Progenitor cell of endocrine pancreas (in vitro differentiated cells): ENCODE measurements around the gene RPLP2. TPM values are rescaled to one million over a fixed set of nuclear protein-coding genes. Genes with fewer than 3 reads are reported as not detected.

ENCODE experiments used
- DNase-seq: peaks from one replicate; pipeline ENCODE4 v3.0.0; 2021; ENCODE audit warnings: low spot score; ENCODE audit not compliant: unreplicated experiment
- H3K27ac Mint-ChIP-seq: 2 replicates; pipeline ENCODE4 v1.8.0; 2021; ENCODE audit warnings: mild to moderate bottlenecking, moderate library complexity, mixed read lengths
- H3K27me3 Mint-ChIP-seq: 2 replicates; pipeline ENCODE4 v1.8.0; 2021; ENCODE audit warnings: mixed read lengths
- H3K36me3 Mint-ChIP-seq: 2 replicates; pipeline ENCODE4 v1.8.0; 2022; ENCODE audit warnings: mixed read lengths; ENCODE audit not compliant: insufficient read depth
- H3K4me1 Mint-ChIP-seq: 2 replicates; pipeline ENCODE4 v1.8.0; 2021; ENCODE audit warnings: low read depth, mixed read lengths
- H3K4me3 Mint-ChIP-seq: 2 replicates; pipeline ENCODE4 v1.8.0; 2021; ENCODE audit warnings: low read depth, mild to moderate bottlenecking, moderate library complexity, mixed read lengths
- H3K9me3 Mint-ChIP-seq: 2 replicates; pipeline ENCODE4 v1.8.0; 2021; ENCODE audit warnings: low read depth, mixed read lengths
- total RNA-seq: library from RNA; stranded (reverse); gene quantifications from 2 replicates; pipeline ENCODE4 v1.2.1, GENCODE V29; 2021
- TF ChIP-seq, protein P1 (sequence below): fragments of 200-600 bp; sonication (generic); IDR thresholded peaks from one replicate; pipeline ENCODE4 v1.5.0; 2021; ENCODE audit warnings: antibody characterized with exemption, mild to moderate bottlenecking; ENCODE audit not compliant: unreplicated experiment

Gene RPLP2
- total RNA-seq, 1 donor from 2014 or later = 1,463 TPM

DNA sequence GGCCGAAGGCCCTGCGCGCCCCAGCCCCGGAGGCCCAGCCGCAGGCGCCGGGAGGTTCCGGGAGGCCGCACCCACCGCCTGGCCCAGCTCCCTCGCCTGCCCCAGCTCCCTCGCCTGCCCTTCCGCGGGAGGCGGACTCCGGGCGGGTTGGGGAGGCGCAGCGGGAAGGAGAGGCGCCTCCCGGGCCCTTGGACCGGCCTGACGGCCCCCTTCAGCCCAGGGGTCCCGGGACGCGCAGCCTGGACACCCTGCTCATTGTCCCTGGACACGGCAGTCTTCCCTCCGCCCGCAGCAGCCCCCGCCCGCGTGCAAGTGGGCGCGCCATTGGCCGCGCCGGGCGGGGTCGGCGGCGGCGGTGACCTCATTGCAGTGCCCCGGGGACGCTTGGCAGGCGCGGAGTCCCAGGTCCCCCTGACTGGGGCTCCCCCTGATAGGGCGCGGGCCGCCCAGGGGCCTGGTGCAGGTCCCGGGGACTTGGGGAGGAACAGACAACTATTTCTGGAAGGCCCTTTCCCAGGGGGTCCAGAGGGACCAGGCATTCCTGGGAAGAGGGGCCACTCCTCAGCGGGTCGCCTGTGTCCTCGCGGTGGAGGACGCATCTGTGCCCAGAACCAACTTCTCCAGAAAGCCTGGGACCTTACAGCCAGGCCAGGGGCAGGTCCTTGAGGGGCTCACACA is 23.5 kb downstream of the RPLP2 start:
- Mint-ChIP-seq H3K36me3 (no peaks in the 10 kb centered on the region), H3K27me3 (peaks cover 28% of the 10 kb centered on the region), H3K27ac (no peak overlapping the region), H3K4me1 (peaks cover 6% of the 10 kb centered on the region), H3K4me3 (peak overlapping the region; percentile 68), H3K9me3 (no peaks in the 10 kb centered on the region)
- peak; percentile 44 for DNase-seq
- TF ChIP-seq, protein P1, sequence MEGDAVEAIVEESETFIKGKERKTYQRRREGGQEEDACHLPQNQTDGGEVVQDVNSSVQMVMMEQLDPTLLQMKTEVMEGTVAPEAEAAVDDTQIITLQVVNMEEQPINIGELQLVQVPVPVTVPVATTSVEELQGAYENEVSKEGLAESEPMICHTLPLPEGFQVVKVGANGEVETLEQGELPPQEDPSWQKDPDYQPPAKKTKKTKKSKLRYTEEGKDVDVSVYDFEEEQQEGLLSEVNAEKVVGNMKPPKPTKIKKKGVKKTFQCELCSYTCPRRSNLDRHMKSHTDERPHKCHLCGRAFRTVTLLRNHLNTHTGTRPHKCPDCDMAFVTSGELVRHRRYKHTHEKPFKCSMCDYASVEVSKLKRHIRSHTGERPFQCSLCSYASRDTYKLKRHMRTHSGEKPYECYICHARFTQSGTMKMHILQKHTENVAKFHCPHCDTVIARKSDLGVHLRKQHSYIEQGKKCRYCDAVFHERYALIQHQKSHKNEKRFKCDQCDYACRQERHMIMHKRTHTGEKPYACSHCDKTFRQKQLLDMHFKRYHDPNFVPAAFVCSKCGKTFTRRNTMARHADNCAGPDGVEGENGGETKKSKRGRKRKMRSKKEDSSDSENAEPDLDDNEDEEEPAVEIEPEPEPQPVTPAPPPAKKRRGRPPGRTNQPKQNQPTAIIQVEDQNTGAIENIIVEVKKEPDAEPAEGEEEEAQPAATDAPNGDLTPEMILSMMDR = no peak

DNA sequence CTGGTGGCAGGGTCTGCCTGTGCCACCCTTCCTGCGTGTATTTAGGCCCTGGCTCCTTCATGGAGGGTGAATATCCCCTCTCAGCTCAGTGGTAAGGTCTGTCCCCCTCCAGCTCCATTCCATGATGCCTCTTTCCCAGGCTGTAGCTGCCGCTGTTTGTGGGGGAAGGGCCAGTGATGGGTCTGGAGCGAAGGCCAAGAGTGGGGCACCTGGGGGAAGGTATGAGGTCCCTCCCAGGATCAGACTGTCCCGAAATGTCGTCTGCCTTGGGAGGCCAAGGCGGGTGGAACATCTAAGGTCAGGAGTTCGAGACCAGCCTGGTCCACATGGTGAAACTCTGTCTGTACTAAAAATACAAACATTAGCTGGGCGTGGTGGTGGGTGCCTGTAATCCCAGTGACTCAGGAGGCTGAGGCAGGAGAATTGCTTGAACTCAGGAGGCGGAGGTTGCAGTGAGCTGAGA is 24.1 kb downstream of the RPLP2 start:
- H3K27ac Mint-ChIP-seq = peak overlapping the region; percentile 59
- peak overlapping the region; percentile 68 for H3K4me3 Mint-ChIP-seq
- no peaks in the 10 kb centered on the region for H3K36me3 Mint-ChIP-seq
- no peaks in the 10 kb centered on the region for H3K9me3 Mint-ChIP-seq
- TF ChIP-seq, protein P1 = no peak
- DNase-seq = no peak
- peaks cover 21% of the 10 kb centered on the region for H3K27me3 Mint-ChIP-seq
- peaks cover 6% of the 10 kb centered on the region for H3K4me1 Mint-ChIP-seq

DNA sequence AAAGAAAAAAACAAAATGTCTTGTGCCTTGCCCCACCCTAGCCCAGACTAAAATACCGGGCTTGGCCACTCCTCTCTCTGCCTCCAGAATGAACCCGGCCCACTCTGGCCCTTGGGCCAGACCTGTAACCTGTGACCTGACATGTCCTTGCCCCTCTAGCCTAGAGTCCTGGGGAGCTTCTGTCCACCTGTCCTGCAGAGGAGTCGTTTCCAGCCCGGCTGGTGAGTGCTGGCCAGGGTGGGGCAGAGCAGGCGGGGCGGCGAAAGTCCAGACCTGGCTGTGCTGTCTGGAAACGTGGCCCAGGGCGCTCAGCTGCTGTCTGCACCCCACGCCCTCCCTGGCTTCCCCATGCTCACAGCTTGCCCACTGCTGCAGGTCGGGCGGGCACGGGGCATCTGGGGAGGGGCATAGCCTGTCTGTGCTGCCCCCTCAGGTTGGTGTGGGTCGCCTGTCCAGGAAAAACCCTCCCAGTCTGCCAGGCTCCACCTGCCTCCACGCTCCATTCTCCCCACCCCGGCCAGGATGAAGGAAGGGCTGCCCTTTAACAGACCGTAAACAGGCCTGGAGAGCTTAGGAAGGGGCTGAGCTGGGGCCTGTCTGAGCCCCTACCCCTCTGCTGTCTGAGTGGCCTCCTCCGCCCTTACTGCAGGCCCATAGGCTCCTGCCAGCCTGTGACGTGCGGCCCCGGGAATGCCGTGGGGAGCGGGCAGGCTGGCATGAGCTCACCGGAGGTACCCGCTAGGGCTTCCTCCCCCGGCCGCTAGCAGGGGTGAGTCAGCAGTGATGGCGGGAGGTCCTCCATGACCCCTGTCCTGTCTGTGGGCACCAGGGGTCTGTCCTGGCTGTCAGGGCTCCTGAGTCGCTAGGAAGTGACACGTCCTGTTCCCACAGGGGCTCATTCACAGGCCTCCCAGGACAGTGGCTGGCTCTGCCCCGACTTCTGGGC is 24.9 kb downstream of the RPLP2 start:
- H3K9me3 Mint-ChIP-seq = no peaks in the 10 kb centered on the region
- no peak for DNase-seq
- H3K36me3 Mint-ChIP-seq = no peaks in the 10 kb centered on the region
- peak overlapping the region; percentile 59 for H3K27ac Mint-ChIP-seq
- H3K27me3 Mint-ChIP-seq = peaks cover 14% of the 10 kb centered on the region
- TF ChIP-seq, protein P1 = no peak
- H3K4me3 Mint-ChIP-seq = peak overlapping the region; percentile 68
- H3K4me1 Mint-ChIP-seq = peaks cover 6% of the 10 kb centered on the region

DNA sequence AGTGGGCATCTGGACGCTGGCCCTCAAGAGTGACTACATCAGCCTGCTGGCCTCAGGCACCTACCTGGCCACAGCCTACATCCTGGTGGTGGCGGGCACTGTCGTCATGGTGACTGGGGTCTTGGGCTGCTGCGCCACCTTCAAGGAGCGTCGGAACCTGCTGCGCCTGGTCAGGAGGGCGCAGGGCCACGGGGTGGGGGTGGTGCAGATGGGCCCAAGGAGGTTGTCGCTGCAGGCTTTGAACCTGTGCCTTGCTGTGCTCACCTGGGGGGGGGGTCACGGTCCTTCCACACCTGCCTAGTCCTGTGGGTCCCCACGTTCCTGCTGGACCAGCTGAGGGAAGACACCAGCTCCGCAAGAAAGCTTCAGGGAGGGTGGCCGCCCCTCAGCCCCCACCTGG is 26.5 kb downstream of the RPLP2 start:
- H3K36me3 Mint-ChIP-seq = no peaks in the 10 kb centered on the region
- H3K9me3 Mint-ChIP-seq = no peaks in the 10 kb centered on the region
- TF ChIP-seq, protein P1 = no peak
- no peak for DNase-seq
- no peak overlapping the region for H3K27ac Mint-ChIP-seq
- no peak overlapping the region for H3K4me3 Mint-ChIP-seq
- H3K4me1 Mint-ChIP-seq = peaks cover 10% of the 10 kb centered on the region
- H3K27me3 Mint-ChIP-seq = peaks cover 10% of the 10 kb centered on the region

DNA sequence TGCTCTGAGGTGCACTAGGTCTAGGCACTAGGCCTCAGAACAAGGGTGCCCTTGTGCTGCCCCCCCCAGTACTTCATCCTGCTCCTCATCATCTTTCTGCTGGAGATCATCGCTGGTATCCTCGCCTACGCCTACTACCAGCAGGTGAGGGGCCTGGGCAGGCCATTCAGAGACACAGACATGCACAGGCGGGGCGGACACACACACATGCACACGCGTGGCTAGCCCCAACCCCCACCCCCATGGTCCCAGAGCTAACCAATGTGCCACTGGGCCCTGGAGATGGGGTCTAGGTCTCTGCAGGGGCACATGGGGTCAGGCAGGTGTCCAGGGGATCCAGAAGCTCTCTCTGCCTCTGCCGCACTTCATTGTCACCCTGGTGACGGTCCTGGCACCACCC is 26.9 kb downstream of the RPLP2 start:
- Mint-ChIP-seq H3K4me1 (peaks cover 11% of the 10 kb centered on the region), H3K4me3 (no peak overlapping the region), H3K9me3 (no peaks in the 10 kb centered on the region), H3K27me3 (peaks cover 6% of the 10 kb centered on the region), H3K36me3 (no peaks in the 10 kb centered on the region), H3K27ac (no peak overlapping the region)
- TF ChIP-seq, protein P1 = no peak
- no peak for DNase-seq
